Ramos (cell line): ENCODE results near the gene MAP2K6.

ENCODE experiments used
- in situ Hi-C: fragments of 300-500 bp; cut with MboI; formaldehyde crosslinking; loops from one replicate; pipeline ENCODE4 v1.14.3; 2022; ENCODE audit warnings: low sequenced_read_pairs; ENCODE audit not compliant: unreplicated experiment

MAP2K6 gene

DNA sequence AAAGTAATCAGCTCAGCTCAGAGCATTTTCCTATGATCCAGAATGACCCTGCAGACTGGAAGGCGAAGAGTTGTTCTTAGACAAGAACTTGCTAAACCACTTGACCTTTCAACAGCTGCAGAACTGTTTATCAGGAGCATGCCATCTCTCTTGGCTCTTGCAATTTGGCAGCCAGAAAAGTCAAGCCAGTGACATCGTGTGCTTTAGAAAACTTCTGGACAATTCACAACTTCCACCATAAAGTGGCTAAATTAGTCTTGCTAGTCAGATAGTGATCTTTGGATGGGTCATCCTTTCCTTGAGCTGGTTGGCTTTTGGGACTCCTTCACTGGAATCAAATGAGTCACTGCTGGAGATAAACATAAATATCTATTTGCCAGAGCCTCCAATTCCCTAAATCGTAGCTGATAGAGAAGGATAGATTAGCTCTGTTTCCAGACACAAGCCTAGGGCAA is 146.5 kb downstream of the MAP2K6 start:
- in situ Hi-C loops = no loop called here

DNA sequence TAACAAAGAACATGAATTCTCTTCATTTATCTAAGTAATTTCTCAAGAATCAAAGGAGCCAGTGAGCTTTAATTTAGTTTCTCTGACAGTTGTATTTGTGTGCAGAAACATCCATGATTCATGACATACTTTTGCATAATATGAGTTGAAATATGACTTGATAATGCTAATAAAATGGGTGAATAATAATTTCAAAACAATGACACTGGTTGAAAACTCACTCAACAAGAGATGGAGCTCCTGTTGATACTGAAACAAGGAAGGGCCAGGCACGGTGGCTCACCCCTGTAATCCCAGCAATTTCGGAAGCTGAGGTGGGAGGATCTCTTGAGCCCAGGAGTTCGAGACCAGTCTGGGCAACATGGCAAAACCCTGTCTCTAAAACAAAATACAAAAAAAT is 147.0 kb downstream of the MAP2K6 start:
- in situ Hi-C loops = no loop called here

DNA sequence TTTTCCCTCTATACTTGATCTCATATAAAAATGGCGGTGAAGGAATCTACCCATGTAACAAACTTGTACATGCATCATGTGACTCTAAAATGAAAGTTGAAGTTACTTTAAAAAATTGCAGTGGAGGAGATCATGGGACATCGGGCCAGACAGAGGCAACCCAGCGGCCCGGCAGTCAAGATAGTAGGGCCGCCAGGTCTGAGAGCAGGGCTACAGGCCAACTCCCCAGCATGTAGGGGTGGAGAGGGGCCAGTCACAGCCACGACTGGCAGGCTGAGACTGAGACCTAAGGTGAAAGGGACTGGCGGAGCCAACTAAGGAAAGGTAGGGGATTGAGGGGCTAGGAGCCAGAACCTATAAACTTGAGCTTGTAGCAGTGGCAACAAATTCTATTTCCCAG is 150.9 kb downstream of the MAP2K6 start:
- in situ Hi-C loops = loop anchor here (5.0 kb wide), 1 partner anchor 582 kb away; no protein-coding TSS in a partner anchor

DNA sequence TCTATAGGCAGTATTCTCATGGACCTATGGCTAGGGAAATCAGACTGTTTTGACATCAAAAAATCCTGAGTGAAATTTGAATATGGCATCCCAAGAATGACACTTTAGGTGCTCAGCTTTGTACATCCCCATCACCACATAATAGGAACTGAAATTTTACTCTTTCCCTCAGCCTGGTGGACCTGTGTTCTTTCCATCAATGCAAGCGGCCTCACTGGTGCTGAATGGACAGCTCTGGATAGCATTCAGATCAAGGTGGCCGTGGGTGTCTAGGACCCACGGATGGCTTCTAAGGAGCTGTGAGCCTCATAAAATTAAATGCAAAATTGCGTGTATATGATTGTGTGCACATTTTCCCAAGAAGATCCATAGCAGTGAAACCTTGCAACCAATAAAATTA is 152.6 kb downstream of the MAP2K6 start:
- in situ Hi-C loops = loop anchor here (5.0 kb wide), 1 partner anchor 580 kb away; no protein-coding TSS in a partner anchor

DNA sequence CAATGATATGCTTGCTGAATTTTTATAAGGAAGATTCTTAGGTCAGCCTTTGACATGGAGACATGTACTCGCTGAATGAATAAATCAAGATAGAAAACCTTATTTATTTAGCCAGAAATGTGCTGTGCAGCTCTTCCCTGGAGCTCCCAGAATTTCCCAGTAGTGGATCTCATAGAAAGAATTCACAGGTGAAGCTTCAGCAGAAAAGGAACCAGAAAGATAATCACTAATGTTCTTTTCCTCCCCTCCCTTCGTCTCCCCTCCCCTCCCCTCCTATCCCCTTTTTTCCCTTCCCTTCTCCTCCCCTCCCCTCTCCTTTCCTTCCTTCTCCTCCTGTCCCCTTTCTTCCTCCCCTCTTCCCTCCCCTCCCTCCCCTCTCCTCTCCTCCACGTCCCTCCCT is 158.2 kb downstream of the MAP2K6 start:
- in situ Hi-C loops = no loop called here

DNA sequence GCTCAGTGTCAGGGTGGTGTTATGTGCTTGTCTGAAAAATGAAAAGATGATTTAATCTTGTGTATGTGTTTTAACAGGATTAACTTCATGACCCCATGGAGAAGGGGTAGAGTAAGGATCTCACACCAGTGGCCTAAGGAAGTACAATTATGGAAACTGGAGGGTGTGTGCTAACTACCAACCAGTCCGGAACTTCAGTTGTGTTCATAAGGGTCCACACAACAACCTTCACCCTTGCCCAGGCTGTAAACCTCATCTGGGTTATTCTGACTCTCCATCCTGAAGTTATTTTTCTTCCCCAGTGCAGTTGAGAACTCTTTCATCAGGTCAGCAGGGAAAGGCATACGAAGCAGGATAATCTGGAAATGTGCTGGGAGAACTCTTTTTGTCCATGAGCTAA is 158.9 kb downstream of the MAP2K6 start:
- in situ Hi-C loops = no loop called here

DNA sequence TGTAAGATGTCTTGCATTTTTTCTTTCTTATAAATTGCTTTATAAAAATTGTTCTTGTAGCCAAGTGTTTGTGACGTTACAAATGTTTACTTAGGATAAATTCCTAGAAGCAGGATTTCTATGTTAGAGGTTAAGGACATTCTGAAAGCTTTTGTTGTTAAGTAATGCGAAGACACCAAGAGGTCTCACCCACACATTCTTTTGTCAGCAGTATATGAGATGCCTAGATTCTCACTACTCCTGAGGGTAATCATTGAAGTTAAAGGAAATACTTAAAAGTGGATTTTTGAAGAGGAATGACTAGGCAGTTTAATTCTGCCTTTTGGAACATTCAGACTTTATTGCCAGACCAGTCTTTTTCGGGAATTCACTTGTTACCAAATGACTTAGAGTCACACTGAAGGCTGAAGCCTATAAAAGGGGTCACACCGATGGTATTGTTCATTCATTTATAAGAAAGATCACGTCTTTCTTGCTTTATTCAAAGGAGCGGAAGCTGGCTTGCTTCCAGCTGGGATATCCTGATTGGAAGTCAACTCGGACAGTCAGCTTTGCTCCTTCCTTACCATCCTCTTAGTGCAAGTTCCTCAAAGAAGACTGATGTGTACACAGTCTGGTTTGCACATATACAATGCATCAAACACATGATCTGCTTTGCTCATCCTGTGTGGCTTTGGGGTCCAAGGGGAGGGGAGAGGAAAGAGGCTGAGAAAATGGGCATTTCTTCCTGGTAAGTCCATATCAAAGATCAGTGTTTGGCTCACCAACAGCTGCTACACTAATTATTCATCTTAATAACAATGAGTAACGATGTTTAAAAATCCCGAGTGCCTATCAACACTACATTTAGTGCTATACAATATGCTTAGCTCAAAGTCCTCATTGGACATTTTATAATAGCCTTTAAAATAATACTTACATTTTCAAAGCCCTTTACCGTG is 160.0 kb downstream of the MAP2K6 start:
- in situ Hi-C loops = loop anchor here (25.0 kb wide), 2 partner anchors 1337 to 1762 kb away; partner anchors contain the start of gene AMZ2

DNA sequence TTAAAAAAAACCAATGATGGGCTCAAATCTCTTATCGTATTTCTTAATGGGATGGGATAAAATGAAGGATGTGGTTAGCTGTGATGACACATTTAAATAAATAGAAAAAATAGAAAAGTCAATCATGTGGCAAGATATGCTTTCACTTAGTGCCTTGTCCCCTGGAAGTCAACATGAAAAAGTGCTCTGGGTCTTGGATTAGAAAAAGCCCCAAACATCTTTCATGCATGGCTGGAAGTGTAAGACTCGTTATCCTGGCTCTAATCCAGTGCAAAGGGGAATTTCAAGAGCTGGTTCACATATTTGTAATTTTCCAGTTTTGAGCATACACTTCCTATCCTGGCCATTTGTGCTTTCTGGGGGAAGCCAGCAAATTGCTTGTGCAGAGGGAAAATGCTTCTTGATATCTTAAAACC is 160.9 kb downstream of the MAP2K6 start:
- in situ Hi-C loops = loop anchor here (25.0 kb wide), 2 partner anchors 1338 to 1763 kb away; partner anchors contain the start of gene AMZ2

DNA sequence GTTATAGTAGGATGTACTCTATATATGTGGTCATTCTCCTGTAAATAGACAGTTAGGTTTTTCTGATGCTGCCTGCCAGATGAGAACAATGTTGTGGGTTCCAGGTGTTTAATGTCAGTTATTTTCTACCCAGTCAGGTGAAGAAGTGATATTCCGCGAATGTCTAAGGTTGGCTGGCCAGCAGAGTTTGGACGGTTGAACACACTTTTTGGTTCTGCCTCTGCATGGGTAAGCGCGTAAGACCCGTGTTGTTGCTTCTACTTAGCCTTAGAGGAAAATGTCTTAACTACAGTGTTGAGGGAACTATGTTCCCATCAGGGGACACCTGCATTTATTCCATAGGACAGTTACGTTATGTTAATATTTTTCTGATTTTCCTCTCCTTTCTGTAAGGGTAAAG is 162.6 kb downstream of the MAP2K6 start:
- in situ Hi-C loops = loop anchor here (25.0 kb wide), 2 partner anchors 1340 to 1765 kb away; partner anchors contain the start of gene AMZ2

DNA sequence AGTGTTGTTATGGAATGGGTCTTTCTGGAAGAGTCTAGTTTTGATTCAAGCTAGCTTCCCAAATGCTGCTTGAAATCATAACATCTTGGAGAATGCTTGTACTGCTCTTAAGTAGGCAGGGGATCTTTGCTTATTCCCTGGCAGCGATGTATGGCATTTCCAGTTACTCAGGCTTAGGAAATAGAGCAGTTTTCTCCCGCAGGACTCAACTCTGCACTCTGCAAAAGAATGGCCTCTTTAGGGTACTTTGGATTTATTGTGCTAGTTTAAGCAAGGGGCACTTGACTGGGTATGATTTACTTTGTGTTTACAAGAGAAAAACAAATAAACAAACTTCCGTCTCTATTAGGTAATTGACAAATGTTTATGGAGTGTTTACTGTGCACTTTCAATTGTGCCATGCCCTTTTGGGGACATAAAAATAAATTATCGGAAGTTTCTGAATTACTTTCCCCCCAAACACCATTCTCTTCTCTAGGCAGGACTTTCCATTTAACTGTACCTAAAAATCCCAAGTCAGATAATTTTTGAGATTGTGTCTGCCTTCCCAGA is 164.0 kb downstream of the MAP2K6 start:
- in situ Hi-C loops = loop anchor here (25.0 kb wide), 2 partner anchors 1341 to 1766 kb away; partner anchors contain the start of gene AMZ2

DNA sequence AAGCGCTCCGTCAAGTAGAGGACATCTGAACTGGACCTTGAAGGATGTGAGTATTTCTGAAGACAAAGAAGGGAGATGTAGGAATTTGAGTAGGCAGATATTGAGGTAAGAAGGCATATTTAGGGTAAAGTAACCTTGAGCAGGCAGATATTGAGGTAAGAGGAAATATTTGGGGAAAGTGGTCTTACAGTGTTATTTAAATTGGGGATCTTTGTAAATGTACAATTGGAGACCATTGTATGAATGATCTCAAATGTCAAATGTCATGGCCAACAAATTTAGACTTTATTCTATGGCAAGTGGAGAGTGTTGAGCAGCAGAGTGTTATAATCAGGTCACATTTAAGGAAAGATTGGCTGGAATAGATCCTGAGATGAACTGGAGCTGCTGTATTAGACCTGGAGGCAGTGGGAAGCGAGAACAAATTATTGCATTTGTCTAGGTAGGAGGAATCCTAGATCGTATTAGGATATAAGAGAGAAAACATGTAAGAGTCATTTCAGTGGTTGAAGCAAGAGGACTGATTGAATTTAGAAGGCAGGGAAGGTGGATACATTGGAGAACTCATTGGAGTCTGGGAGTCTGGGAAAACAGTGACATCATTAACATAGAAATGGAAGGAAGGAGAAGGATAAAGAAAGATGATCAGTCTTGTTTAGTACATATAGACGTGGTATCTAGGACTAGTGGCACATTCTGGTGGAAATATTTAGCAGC is 165.6 kb downstream of the MAP2K6 start:
- in situ Hi-C loops = loop anchor here (25.0 kb wide), 2 partner anchors 1343 to 1768 kb away; partner anchors contain the start of gene AMZ2

DNA sequence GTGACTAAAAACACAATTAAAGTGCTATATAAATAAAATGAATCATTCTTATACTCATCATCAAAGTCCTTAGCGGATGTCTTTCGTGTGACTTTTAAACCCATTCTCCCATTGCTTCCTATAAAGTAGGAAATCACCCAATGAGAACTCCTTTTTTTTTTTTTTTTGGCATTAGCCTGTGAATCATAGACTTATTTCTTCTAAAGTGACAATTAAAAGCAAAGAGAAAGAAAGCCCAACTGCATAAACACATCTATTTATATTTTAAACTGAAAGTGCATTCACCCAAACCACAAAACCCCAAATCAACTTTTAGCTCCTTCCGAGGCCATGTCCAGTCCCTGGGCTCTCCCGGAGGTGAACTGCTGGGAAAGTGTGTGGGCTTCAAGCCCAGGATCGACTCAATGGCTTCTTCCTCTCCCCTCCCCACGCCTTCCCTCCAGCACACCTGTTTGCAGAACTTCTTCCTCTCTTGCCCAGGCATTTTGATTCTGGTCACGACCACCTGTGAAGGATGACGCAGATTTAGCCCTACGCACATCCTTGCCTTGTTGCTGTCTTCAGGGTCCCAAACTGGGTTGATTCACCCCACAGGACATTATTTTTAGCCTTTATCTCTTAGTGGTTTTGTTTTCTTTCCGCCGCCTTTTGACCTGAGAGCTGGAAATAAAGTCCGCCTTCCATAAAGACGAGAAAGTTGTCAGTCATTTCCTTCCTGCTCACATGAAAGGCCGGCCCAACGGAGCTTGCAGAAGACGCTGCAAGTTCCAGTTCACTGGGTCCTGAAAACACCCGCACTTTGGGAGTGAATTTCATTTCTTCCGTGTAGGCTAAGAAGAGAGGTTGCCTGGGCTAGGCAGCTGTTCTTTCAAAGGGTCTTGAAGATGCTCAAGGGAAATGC is 166.8 kb downstream of the MAP2K6 start:
- in situ Hi-C loops = loop anchor here (25.0 kb wide), 2 partner anchors 1344 to 1769 kb away; partner anchors contain the start of gene AMZ2

DNA sequence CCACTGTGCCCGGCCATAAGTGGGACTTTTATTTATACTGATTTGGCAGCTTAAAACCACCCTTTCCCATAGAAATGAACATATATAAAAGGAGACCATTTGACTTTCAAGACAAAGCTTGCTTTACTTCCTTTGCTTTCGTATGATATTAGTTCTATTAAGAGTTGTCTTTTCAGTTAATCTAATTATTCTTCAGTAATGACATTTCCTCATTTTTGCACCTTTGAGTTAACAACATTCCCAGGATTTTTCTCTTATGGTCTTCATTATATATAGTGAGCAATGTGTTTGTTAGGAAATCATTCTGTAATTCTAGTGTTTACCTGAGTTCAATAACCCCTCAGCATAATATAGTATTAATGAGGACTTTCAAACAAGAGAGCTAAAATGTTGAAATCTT is 173.8 kb downstream of the MAP2K6 start:
- in situ Hi-C loops = loop anchor here (25.0 kb wide), 2 partner anchors 1351 to 1776 kb away; partner anchors contain the start of gene AMZ2

DNA sequence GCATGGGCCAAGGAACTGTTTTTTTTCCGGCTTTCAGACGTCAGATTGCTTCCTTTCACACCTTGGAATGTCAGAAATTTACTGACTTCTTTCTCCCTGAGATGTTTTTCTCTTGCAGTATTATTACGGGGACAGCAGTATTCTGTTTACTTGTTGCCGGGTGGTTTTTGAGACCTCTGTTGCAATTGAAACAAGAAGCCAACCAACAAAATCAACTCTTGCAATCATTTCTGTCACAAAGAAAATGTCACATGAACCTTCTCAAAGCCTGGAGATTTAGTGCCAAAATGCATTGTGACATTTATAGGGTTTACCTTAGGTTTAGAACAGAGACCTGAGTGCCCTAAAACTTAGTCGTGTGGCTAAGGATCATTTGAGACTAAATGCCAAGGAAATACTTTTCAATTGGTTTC is 174.3 kb downstream of the MAP2K6 start:
- in situ Hi-C loops = loop anchor here (25.0 kb wide), 2 partner anchors 1352 to 1777 kb away; partner anchors contain the start of gene AMZ2

DNA sequence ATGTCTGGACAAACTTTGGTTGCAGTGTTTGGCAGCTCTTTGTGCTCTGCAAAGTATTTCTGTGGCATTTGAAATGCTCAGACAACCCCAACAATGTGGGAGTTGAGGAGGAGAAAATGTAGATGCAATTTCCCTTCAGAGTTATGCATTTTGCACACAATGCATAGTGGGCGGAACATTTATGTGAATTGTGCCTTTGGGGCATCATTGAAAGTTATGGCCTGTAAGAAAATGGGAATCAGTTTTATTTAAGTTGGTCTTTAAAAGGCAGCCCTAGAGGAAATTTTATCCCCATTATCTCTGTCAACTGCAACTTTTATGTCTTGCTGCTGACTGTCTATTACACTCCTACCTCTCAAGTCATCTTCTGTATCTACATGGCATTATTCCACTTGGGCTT is 176.2 kb downstream of the MAP2K6 start:
- in situ Hi-C loops = loop anchor here (25.0 kb wide), 2 partner anchors 1353 to 1778 kb away; partner anchors contain the start of gene AMZ2

DNA sequence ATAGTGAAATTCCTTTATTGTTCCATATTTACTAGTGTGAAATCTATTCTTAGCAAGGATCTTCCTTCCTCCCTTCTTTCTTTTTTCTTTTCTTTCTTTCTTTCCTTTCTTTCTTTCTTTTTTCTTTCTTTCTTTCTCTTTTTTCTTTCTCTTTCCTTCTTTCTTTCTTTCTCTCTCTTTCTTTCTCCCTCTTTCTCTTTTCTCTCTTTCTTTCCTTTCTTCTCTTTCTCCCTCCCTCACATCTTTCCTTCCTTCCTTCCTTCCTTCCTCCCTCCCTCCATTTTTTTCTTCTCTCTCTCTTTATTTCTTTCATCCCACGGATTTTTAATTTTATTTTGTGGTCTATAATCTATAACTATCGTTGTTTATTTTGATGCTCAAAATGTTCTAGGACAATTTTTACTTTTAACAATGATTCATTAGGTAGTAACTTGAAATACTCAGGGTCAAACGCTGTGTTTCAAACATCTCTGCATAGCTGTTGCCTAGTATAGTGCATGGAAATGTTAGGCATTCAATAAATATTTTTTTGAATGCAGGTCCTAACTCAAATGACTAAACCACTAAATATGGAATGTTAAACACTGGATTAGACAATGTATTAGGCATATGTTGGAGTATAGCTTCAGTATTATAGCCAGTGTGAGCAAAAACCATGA is 178.3 kb downstream of the MAP2K6 start:
- in situ Hi-C loops = loop anchor here (25.0 kb wide), 2 partner anchors 1356 to 1781 kb away; partner anchors contain the start of gene AMZ2

DNA sequence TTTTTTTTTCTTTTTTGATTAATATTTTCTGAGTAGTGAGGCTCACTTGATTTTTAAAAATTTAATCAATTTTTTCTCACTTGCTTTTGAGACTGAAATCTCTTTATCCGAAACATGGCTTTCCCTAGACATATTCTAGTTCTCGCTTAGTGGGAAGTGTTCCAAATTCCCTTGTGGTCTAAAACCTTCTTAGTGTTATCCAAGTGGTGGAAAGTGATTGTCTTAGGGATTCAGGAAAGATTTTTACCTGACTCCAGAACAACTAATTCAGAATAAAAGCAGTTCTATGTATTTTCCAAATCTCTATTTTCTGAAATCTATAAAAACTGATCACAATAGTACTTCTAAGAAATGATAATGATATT is 178.8 kb downstream of the MAP2K6 start:
- in situ Hi-C loops = loop anchor here (25.0 kb wide), 2 partner anchors 1356 to 1781 kb away; partner anchors contain the start of gene AMZ2

DNA sequence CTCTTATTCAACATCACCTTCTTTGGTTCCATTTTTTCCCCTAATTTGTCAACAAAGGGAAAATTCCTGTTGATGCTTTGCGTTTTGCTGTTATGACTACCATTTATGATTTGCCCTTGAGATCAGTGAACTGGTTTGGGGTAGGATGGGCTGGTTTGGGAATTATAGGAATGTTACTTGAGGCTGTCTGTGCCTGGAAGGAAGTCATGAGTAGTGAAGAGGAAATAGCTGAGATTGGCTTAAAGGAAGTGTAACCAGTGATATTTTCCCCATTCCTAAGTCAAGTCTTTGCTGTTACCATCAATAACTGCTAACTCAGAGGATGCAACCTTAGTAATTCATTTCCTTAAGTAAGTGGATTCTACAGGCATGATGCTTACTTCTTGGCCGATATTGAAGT is 179.2 kb downstream of the MAP2K6 start:
- in situ Hi-C loops = loop anchor here (25.0 kb wide), 2 partner anchors 1356 to 1781 kb away; partner anchors contain the start of gene AMZ2
